Left forelimb (tissue), 1 donor: ENCODE data around the gene CCNDBP1.

Source experiments
- DNase-seq: peaks from one replicate; pipeline ENCODE4 v3.0.0-alpha.2; 2018; ENCODE audit warnings: low spot score

The CCNDBP1 gene

GRCh38 chr15:43246261-43246774 is 61.1 kb downstream of the CCNDBP1 start:
- no peak for DNase-seq
